HepG2 (cell line): ENCODE results near the gene JMJD6. TPM values are rescaled to one million over a fixed set of nuclear protein-coding genes. Genes with fewer than 3 reads are reported as not detected.
A peak's percentile ranks its signal among the peaks of the same experiment; 100 is the strongest.

Experiments used
- ARID3A ChIP-seq: IDR thresholded peaks from 2 replicates; pipeline ENCODE4 v1.6.1; 2012; ENCODE audit warnings: low read depth, low read length, improper control_type of control experiment
- DDIT3 ChIP-seq: sonication (generic); formaldehyde crosslinking; IDR thresholded peaks from 2 replicates; pipeline ENCODE4 v1.4.0; 2020; ENCODE audit warnings: mild to moderate bottlenecking, missing genetic modification reagents
- ELF1 ChIP-seq: sonication (generic); formaldehyde crosslinking; IDR thresholded peaks from 2 replicates; pipeline ENCODE4 v1.4.0; 2020; ENCODE audit warnings: missing genetic modification reagents
- ERF ChIP-seq: IDR thresholded peaks from 2 replicates; pipeline ENCODE4 v1.6.1; 2018; ENCODE audit warnings: missing biosample characterization, missing genetic modification reagents
- FOXO1 ChIP-seq: sonication (generic); formaldehyde crosslinking; IDR thresholded peaks from 2 replicates; pipeline ENCODE4 v1.4.0; 2020; ENCODE audit warnings: missing genetic modification reagents
- GABPB1 ChIP-seq: IDR thresholded peaks from 2 replicates; pipeline ENCODE4 v1.6.1; 2016; ENCODE audit warnings: mild to moderate bottlenecking, missing genetic modification reagents, moderate library complexity, missing compliant biosample characterization
- JDP2 ChIP-seq: sonication (generic); formaldehyde crosslinking; IDR thresholded peaks from 2 replicates; pipeline ENCODE4 v1.8.1; 2022; ENCODE audit warnings: missing genetic modification reagents, borderline replicate concordance
- KAT8 ChIP-seq: IDR thresholded peaks from 2 replicates; pipeline ENCODE4 v1.6.1; 2016; ENCODE audit warnings: missing genetic modification reagents, missing compliant biosample characterization
- MEIS2 ChIP-seq: sonication (generic); formaldehyde crosslinking; IDR thresholded peaks from 2 replicates; pipeline ENCODE4 v1.9.0; 2021; ENCODE audit warnings: mild to moderate bottlenecking, missing genetic modification reagents
- NR0B2 ChIP-seq: sonication (generic); formaldehyde crosslinking; IDR thresholded peaks from 2 replicates; pipeline ENCODE4 v1.4.0; 2020; ENCODE audit warnings: mild to moderate bottlenecking, missing genetic modification reagents
- PAWR ChIP-seq: sonication (generic); formaldehyde crosslinking; IDR thresholded peaks from 2 replicates; pipeline ENCODE4 v1.4.0; 2020; ENCODE audit warnings: missing genetic modification reagents, mild to moderate bottlenecking, borderline replicate concordance
- SKIL ChIP-seq: sonication (generic); formaldehyde crosslinking; IDR thresholded peaks from 2 replicates; pipeline ENCODE4 v1.8.0; 2022; ENCODE audit warnings: missing genetic modification reagents, mild to moderate bottlenecking, moderate library complexity, borderline replicate concordance
- SNAPC2 ChIP-seq: sonication (generic); formaldehyde crosslinking; IDR thresholded peaks from 2 replicates; pipeline ENCODE4 v1.8.1; 2022; ENCODE audit warnings: mild to moderate bottlenecking, missing genetic modification reagents
- TAF15 ChIP-seq: fragments of 200-400 bp; formaldehyde crosslinking; IDR thresholded peaks from one replicate; pipeline ENCODE4 v1.6.1; 2018; ENCODE audit warnings: mild to moderate bottlenecking, low read depth, low read length; ENCODE audit not compliant: poor library complexity, severe bottlenecking
- TBX3 ChIP-seq: fragments of 450-650 bp; IDR thresholded peaks from 2 replicates; pipeline ENCODE4 v1.6.1; 2017; ENCODE audit warnings: antibody characterized with exemption, mild to moderate bottlenecking, inconsistent platforms, borderline replicate concordance
- YY1 ChIP-seq: IDR thresholded peaks from 2 replicates; pipeline ENCODE4 v1.6.1; 2011; ENCODE audit warnings: low read length, low read depth, moderate library complexity, mild to moderate bottlenecking; ENCODE audit not compliant: insufficient read depth, insufficient replicate concordance
- ZKSCAN5 ChIP-seq: sonication (generic); formaldehyde crosslinking; IDR thresholded peaks from 2 replicates; pipeline ENCODE4 v1.5.1; 2020; ENCODE audit warnings: mild to moderate bottlenecking, missing genetic modification reagents
- ZMAT3 ChIP-seq: sonication (generic); formaldehyde crosslinking; conservative IDR thresholded peaks from 2 replicates; pipeline ENCODE4 v1.7.0; 2021; ENCODE audit warnings: missing genetic modification reagents
- ZNF280B ChIP-seq: sonication (generic); formaldehyde crosslinking; IDR thresholded peaks from 2 replicates; pipeline ENCODE4 v1.5.0; 2020; ENCODE audit warnings: missing genetic modification reagents, mild to moderate bottlenecking, borderline replicate concordance
- ZNF337 ChIP-seq: sonication (generic); formaldehyde crosslinking; IDR thresholded peaks from 2 replicates; pipeline ENCODE4 v1.5.1; 2020; ENCODE audit warnings: missing genetic modification reagents, low read depth, mild to moderate bottlenecking, borderline replicate concordance
- ZNF629 ChIP-seq: sonication (generic); formaldehyde crosslinking; conservative IDR thresholded peaks from 2 replicates; pipeline ENCODE4 v1.5.0; 2020; ENCODE audit warnings: missing genetic modification reagents
- ZSCAN31 ChIP-seq: sonication (generic); formaldehyde crosslinking; IDR thresholded peaks from 2 replicates; pipeline ENCODE4 v1.5.0; 2020; ENCODE audit warnings: low read depth, mild to moderate bottlenecking, missing genetic modification reagents
- polyA plus RNA-seq, 8 experiments: library from polyadenylated mRNA; depleted of rRNA in 3 of 8; stranded (reverse) in 7 of 8; unstranded in 1 of 8; fragments of >200 nt; fragmentation: Illumina TruSeq in 4 of 8; extraction: Trizol in 4 of 8; gene quantifications; 2 replicates each; pipeline versions ENCODE4 v1.2.1 to v1.2.3, GENCODE V29; 2011 to 2016; ENCODE audit warnings: low read depth in 4 of 8, missing spikeins in 1 of 8, mixed read lengths in 1 of 8; ENCODE audit not compliant: insufficient read depth in 1 of 8
- total RNA-seq, 5 experiments: library from RNA; depleted of rRNA; stranded (reverse); fragments of >200 nt; fragmentation: Illumina TruSeq; extraction: Trizol; gene quantifications; 2 replicates each; pipeline ENCODE4 v1.2.3, GENCODE V29; 2016; ENCODE audit warnings: low read depth in 1 of 5

JMJD6 gene
- total and polyA plus RNA-seq, 2 of the 13 experiments (the other 11 are each of a cell fraction or from before 2014, with no cell fraction given), result 33.6 to 41.0 TPM

GRCh38 chr17:76700617-76701470 lies 25.6 kb downstream of the JMJD6 start (continued):
- TF ChIP-seq SKIL (peak; percentile 71; the same call in 1 of the 2 replicates), TAF15 (no peak), NR0B2 (CRISPR knock-in tag) (peak; percentile 78), ARID3A (peak; percentile 69; the same call in 1 of the 2 replicates), ERF (CRISPR knock-in tag) (peak; percentile 55; the same call in 1 of the 2 replicates), ZKSCAN5 (CRISPR knock-in tag) (no peak), FOXO1 (CRISPR knock-in tag) (peak; percentile 46; the same call in 1 of the 2 replicates), YY1 (no peak), GABPB1 (CRISPR knock-in tag) (peak; percentile 75), ZNF337 (CRISPR knock-in tag) (peak; percentile 94; the same call in 1 of the 2 replicates), KAT8 (CRISPR knock-in tag) (peak; percentile 62), SNAPC2 (CRISPR knock-in tag) (no peak), TBX3 (0 out of 2 replicates have a peak, but pooled peaks have one; percentile 11), ZNF629 (CRISPR knock-in tag) (no peak), MEIS2 (0 out of 2 replicates have a peak, but pooled peaks have one; percentile 30), DDIT3 (CRISPR knock-in tag) (no peak), ZNF280B (peak; percentile 15; the same call in 1 of the 2 replicates), JDP2 (no peak), PAWR (CRISPR knock-in tag) (0 out of 2 replicates have a peak, but pooled peaks have one; percentile 87), ZSCAN31 (CRISPR knock-in tag) (peak; percentile 3; the same call in 1 of the 2 replicates), ZMAT3 (CRISPR knock-in tag) (peak; percentile 87; the same call in 1 of the 2 replicates), ELF1 (CRISPR knock-in tag) (0 out of 2 replicates have a peak, but pooled peaks have one; percentile 5)
